ENCODE measurements around the gene POGK.

The POGK gene

GRCh38 chr1:166838766-166839599, at the start of gene POGK:
POGK (plus strand) TSS chr1:166839475; CDS start chr1:166840957, 1,482 bp downstream.
- no peak for TF ChIP-seq CTCF (conservative IDR thresholded peaks at IDR 0.05; ENCODE audit: low read length)
- peak within 1 kb of the TSS; percentile 79 for H3K4me3 ChIP-seq (ENCODE audit: low read length)
- peak; percentile 90 for DNase-seq (ENCODE audit: low read depth)

- no peak overlapping the region for H3K4me3 ChIP-seq (ENCODE audit: low read length)
- DNase-seq (ENCODE audit: low read depth): no peak
- no peak for TF ChIP-seq CTCF (conservative IDR thresholded peaks at IDR 0.05; ENCODE audit: low read length)
These were observed 42.5 kb upstream of the POGK start for GRCh38 chr1:166796620-166797236.

GRCh38 chr1:166808952-166809351, 30.3 kb upstream of the POGK start:
- H3K4me3 ChIP-seq (ENCODE audit: low read length): no peak overlapping the region
- no peak for TF ChIP-seq CTCF (conservative IDR thresholded peaks at IDR 0.05; ENCODE audit: low read length)
- DNase-seq (ENCODE audit: low read depth): no peak

- no peak for TF ChIP-seq CTCF (conservative IDR thresholded peaks at IDR 0.05; ENCODE audit: low read length)
- no peak overlapping the region for H3K4me3 ChIP-seq (ENCODE audit: low read length)
- peak; percentile 86 for DNase-seq (ENCODE audit: low read depth)
These were observed 27.6 kb upstream of the POGK start for GRCh38 chr1:166811691-166812090.

- H3K4me3 ChIP-seq (ENCODE audit: low read length): no peak overlapping the region
- TF ChIP-seq CTCF (conservative IDR thresholded peaks at IDR 0.05; ENCODE audit: low read length): no peak
- DNase-seq (ENCODE audit: low read depth): no peak
These were observed 25.6 kb upstream of the POGK start for GRCh38 chr1:166813508-166814223.

GRCh38 chr1:166814611-166815010, 24.7 kb upstream of the POGK start:
- H3K4me3 ChIP-seq (ENCODE audit: low read length): no peak overlapping the region
- peak; percentile 73 for DNase-seq (ENCODE audit: low read depth)
- TF ChIP-seq CTCF (conservative IDR thresholded peaks at IDR 0.05; ENCODE audit: low read length): no peak
